GM12878 (cell line): ENCODE measurements around the gene UGGT1. TPM values are rescaled to one million over a fixed set of nuclear protein-coding genes. Genes with fewer than 3 reads are reported as not detected.

Experiments used
- ATAC-seq: fragments of 200-7000 bp; cut with Tn5 transposase; 3 replicates; pipeline ENCODE4 v1.9.1; 2020; ENCODE audit warnings: mild to moderate bottlenecking, moderate library complexity
- BruUV-seq: library from RNA; stranded (reverse); fragments of 400-500 nt; replicated peaks from 2 replicates; lab custom pipeline; 2021; lab: Mats Ljungman, UMichigan
- CTCF ChIA-PET: fragments of 300-600 bp; sonication (Branson Sonifier 250); formaldehyde crosslinking; extraction: SDS; loops from one replicate; lab custom pipeline; 2021; ENCODE audit warnings: inconsistent platforms; lab: Yijun Ruan, JAX
- POLR2A ChIA-PET: fragments of 350-600 bp; formaldehyde crosslinking; extraction: SDS; loops from one replicate; lab custom pipeline; 2021; ENCODE audit warnings: inconsistent platforms; lab: Charles Lee
- RAD21 ChIA-PET: fragments of 300-600 bp; sonication (Branson Sonifier 250); formaldehyde crosslinking; loops from one replicate; lab custom pipeline; 2023; ENCODE audit warnings: antibody characterized with exemption; ENCODE audit not compliant: unreplicated experiment; lab: Charles Lee
- SMC1A ChIA-PET: fragments of 300-600 bp; sonication (Branson Sonifier 250); formaldehyde crosslinking; loops from one replicate; lab custom pipeline; 2023; ENCODE audit not compliant: unreplicated experiment, uncharacterized antibody; lab: Charles Lee
- DNase-seq: peaks from one replicate; pipeline ENCODE4 v3.0.0-alpha.2; 2011; ENCODE audit warnings: low read depth, low spot score
- FAIRE-seq: peaks from 3 replicates; lab custom pipeline; 2011; peaks lifted over from hg19 to GRCh38; lab: Jason Lieb, UNC
- H2AFZ ChIP-seq: 2 replicates; pipeline ENCODE4 v1.6.0; 2011; ENCODE audit warnings: low read depth, low read length, control low read depth; ENCODE audit not compliant: control insufficient read depth
- H3K27ac ChIP-seq: 2 replicates; pipeline ENCODE4 v1.5.1; 2011; ENCODE audit warnings: control low read depth; ENCODE audit not compliant: control insufficient read depth, insufficient read depth
- H3K27me3 ChIP-seq, 2 experiments: replicated peaks in 1 of 2; 2 replicates each; pipeline versions ENCODE4 v1.6.0 to v1.6.1; 2011; ENCODE audit warnings: low read length in 1 of 2; ENCODE audit not compliant: control insufficient read depth in 2 of 2, insufficient read depth in 2 of 2
- H3K36me3 ChIP-seq, 2 experiments: 2 replicates each; pipeline ENCODE4 v1.5.1; 2011; ENCODE audit warnings: low read length in 1 of 2; ENCODE audit not compliant: control insufficient read depth in 2 of 2, insufficient read depth in 2 of 2
- H3K4me1 ChIP-seq: 2 replicates; pipeline ENCODE4 v1.6.1; 2011; ENCODE audit warnings: mild to moderate bottlenecking, low read length, moderate library complexity, mixed read lengths; ENCODE audit not compliant: control insufficient read depth, insufficient read depth
- H3K4me2 ChIP-seq: 2 replicates; pipeline ENCODE4 v1.6.0; 2011; ENCODE audit warnings: control low read depth; ENCODE audit not compliant: control insufficient read depth, insufficient read depth
- H3K4me3 ChIP-seq: fragments of 200-600 bp; sonication (generic); 2 replicates; pipeline ENCODE4 v1.5.1; 2016
- H3K79me2 ChIP-seq: 2 replicates; pipeline ENCODE4 v1.6.0; 2011; ENCODE audit warnings: low read length; ENCODE audit not compliant: control insufficient read depth, insufficient read depth
- H3K9ac ChIP-seq: 2 replicates; pipeline ENCODE4 v1.8.0; 2011; ENCODE audit warnings: low read length, control low read depth, mixed read lengths; ENCODE audit not compliant: control insufficient read depth, insufficient read depth
- H3K9me3 ChIP-seq: replicated peaks from 3 replicates; pipeline ENCODE4 v1.5.1; 2011; ENCODE audit warnings: mild to moderate bottlenecking, low read length; ENCODE audit not compliant: control insufficient read depth, insufficient read depth
- H4K20me1 ChIP-seq: 2 replicates; pipeline ENCODE4 v1.6.0; 2011; ENCODE audit not compliant: control insufficient read depth, insufficient read depth
- BRCA1 ChIP-seq: IDR thresholded peaks from 2 replicates; pipeline ENCODE4 v1.6.1; 2011; ENCODE audit warnings: low read depth, low read length, improper control_type of control experiment
- HSF1 ChIP-seq: fragments of 150-350 bp; IDR thresholded peaks from 2 replicates; pipeline ENCODE4 v1.6.1; 2014; ENCODE audit warnings: mild to moderate bottlenecking, low read depth, low read length
- MEF2A ChIP-seq: IDR thresholded peaks from 2 replicates; pipeline ENCODE4 v1.6.1; 2011; ENCODE audit warnings: low read depth, mild to moderate bottlenecking, low read length, moderate library complexity; ENCODE audit not compliant: insufficient read depth
- NFYA ChIP-seq: IDR thresholded peaks from 2 replicates; pipeline ENCODE4 v1.6.1; 2011; ENCODE audit warnings: low read depth, mild to moderate bottlenecking, low read length, improper control_type of control experiment, borderline replicate concordance
- PAX5 ChIP-seq: IDR thresholded peaks from 2 replicates; pipeline ENCODE4 v1.6.1; 2011; ENCODE audit warnings: low read depth, low read length, borderline replicate concordance
- PML ChIP-seq: IDR thresholded peaks from 2 replicates; pipeline ENCODE4 v1.6.1; 2012; ENCODE audit warnings: low read length, inconsistent platforms
- RCOR1 ChIP-seq: conservative IDR thresholded peaks from 2 replicates; pipeline ENCODE4 v1.6.1; 2012; ENCODE audit warnings: low read depth, low read length, improper control_type of control experiment
- RELA ChIP-seq: fragments of 450-650 bp; IDR thresholded peaks from 2 replicates; pipeline ENCODE4 v1.8.0; 2014; ENCODE audit warnings: borderline replicate concordance; ENCODE audit not compliant: partially characterized antibody
- SIN3A ChIP-seq: IDR thresholded peaks from 2 replicates; pipeline ENCODE4 v1.6.1; 2012; ENCODE audit warnings: low read depth, low read length, improper control_type of control experiment
- SMAD5 ChIP-seq: IDR thresholded peaks from 2 replicates; pipeline ENCODE4 v1.6.1; 2016; ENCODE audit warnings: antibody characterized with exemption, low read depth
- TCF7 ChIP-seq: IDR thresholded peaks from 2 replicates; pipeline ENCODE4 v1.6.1; 2014; ENCODE audit warnings: antibody characterized with exemption, borderline replicate concordance
- ZZZ3 ChIP-seq: IDR thresholded peaks from 2 replicates; pipeline ENCODE4 v1.6.1; 2011; ENCODE audit warnings: low read depth; ENCODE audit not compliant: control insufficient read depth, insufficient read length
- WGBS: methylation state at CpG from one replicate; pipeline ENCODE4 v1.1.6; 2016; ENCODE audit warnings: low lambda C conversion rate; ENCODE audit not compliant: insufficient replicate concordance, insufficient coverage; ENCODE audit errors: missing lambda C conversion rate; 5-methylcytosine and 5-hydroxymethylcytosine counted together
- in situ Hi-C: fragments of 300-500 bp; cut with MboI; formaldehyde crosslinking; loops from 9 replicates; pipeline ENCODE4 v1.14.3; 2018; ENCODE audit warnings: mixed read lengths
- intact Hi-C: fragments of 100-400 bp; cut with micrococcal nuclease; formaldehyde crosslinking; loops from one replicate; pipeline ENCODE4 v1.14.2; 2022; ENCODE audit not compliant: unreplicated experiment
- polyA plus RNA-seq, 11 experiments: library from polyadenylated mRNA; depleted of rRNA in 4 of 11; unstranded in 6 of 11; stranded (reverse) in 5 of 11; fragments of >200 nt; fragmentation: Nextera tagmentation in 4 of 11; fragmentation: Illumina TruSeq in 1 of 11; extraction: Ambion mirVana in 4 of 11; extraction: Trizol in 1 of 11; gene quantifications; 1 replicate in 1 of 11; 2 replicates in 10 of 11; pipeline versions ENCODE4 v1.2.1 to v1.2.3, GENCODE V29; 2011 to 2016; ENCODE audit warnings: inconsistent platforms in 2 of 11, missing spikeins in 2 of 11, low read depth in 1 of 11
- total RNA-seq, 4 experiments: library from RNA; depleted of rRNA in 3 of 4; stranded (reverse); fragments of >200 nt in 3 of 4; fragmentation: Illumina TruSeq in 1 of 4; extraction: Trizol in 1 of 4; gene quantifications; 2 replicates each; pipeline versions ENCODE4 v1.2.1 to v1.2.3, GENCODE V29; 2013 to 2021

UGGT1 gene
- total and polyA plus RNA-seq, 10 of the 15 experiments (the other 5 are each of a cell fraction or from before 2014, with no cell fraction given), result 4.1 to 49.8 (median 28.5) TPM

- Histone ChIP-seq H3K4me2 (no peak overlapping the region), H3K9me3 (no peaks in the 10 kb centered on the region), H3K27ac (no peak overlapping the region), H3K27me3 (no peaks in the 10 kb centered on the region)
- no peak for DNase-seq
- TF ChIP-seq PAX5 (no peak), NFYA (no peak), HSF1 (no peak), RCOR1 (no peak), PML (no peak), TCF7 (no peak), MEF2A (no peak), RELA (no peak), BRCA1 (no peak), SIN3A (no peak), ZZZ3 (no peak), SMAD5 (no peak)
- TF ChIP-seq, all 136 proteins: peak for 0
- 100% methylated on average over 1 of the region's 1 CpG for WGBS
- no TSS peak for BruUV-seq
- RAD21 ChIA-PET, result no interaction called here
- no peaks in the 10 kb centered on the region for H4K20me1 ChIP-seq
- SMC1A ChIA-PET, result interaction anchor here (1.5 kb wide), 1 partner anchor 14 kb away, joined by 4 read pairs; no protein-coding TSS in a partner anchor
- CTCF ChIA-PET, result interaction anchor here (0.5 kb wide), 1 partner anchor 41 kb away, joined by 3 read pairs; no protein-coding TSS in a partner anchor
- H3K9ac ChIP-seq, result no peak overlapping the region
- no peak overlapping the region for H2AFZ ChIP-seq
- POLR2A ChIA-PET, result no interaction called here
- peaks cover 8 to 25% of the 10 kb centered on the region in 2 experiments for H3K36me3 ChIP-seq
- FAIRE-seq (no peak), ATAC-seq (no peak)
- no peaks in the 10 kb centered on the region; the same call in 1 of the 2 replicates for H3K4me1 ChIP-seq
- no peak overlapping the region for H3K4me3 ChIP-seq
- intact Hi-C loops (no loop called here), in situ Hi-C loops (no loop called here)
- no peaks in the 10 kb centered on the region for H3K79me2 ChIP-seq
Measured at GRCh38 chr2:128158176-128158575, 67.2 kb downstream of the UGGT1 start.
